Measurements from ENCODE around the gene DNAJC22. TPM values are rescaled to one million over a fixed set of nuclear protein-coding genes. Genes with fewer than 3 reads are reported as not detected.
A peak's percentile ranks its signal among the peaks of the same experiment; 100 is the strongest.

The DNAJC22 gene
- total and polyA plus RNA-seq, 9 of the 15 experiments (the other 6 are each of a cell fraction or from before 2014, with no cell fraction given), result 0.10 to 1.2 (median 0.47) TPM

- TF ChIP-seq ESRRA (IDR thresholded peaks at IDR 0.05; ENCODE audit: borderline replicate concordance, low read depth) (peak; percentile 97; the same call in 1 of the 2 replicates), BCL6 (CRISPR knock-in tag; IDR thresholded peaks at IDR 0.05) (no peak), CTBP1 (IDR thresholded peaks at IDR 0.05; ENCODE audit: borderline replicate concordance) (peak; percentile 39; the same call in 1 of the 2 replicates), PHF20 (IDR thresholded peaks at IDR 0.05; ENCODE audit: partially characterized antibody) (no peak), ZNF324 (CRISPR knock-in tag; IDR thresholded peaks at IDR 0.05) (no peak), ARID4B (CRISPR knock-in tag; IDR thresholded peaks at IDR 0.05) (no peak), HMBOX1 (IDR thresholded peaks at IDR 0.05) (peak; percentile 90), ZNF766 (CRISPR knock-in tag; conservative IDR thresholded peaks at IDR 0.05) (no peak), ATF6 (CRISPR knock-in tag; IDR thresholded peaks at IDR 0.05) (no peak), VEZF1 (CRISPR knock-in tag; IDR thresholded peaks at IDR 0.05) (0 out of 2 replicates have a peak, but pooled peaks have one; percentile 7), C11orf30 (IDR thresholded peaks at IDR 0.05; ENCODE audit: low read depth) (no peak), ZNF121 (CRISPR knock-in tag; conservative IDR thresholded peaks at IDR 0.05) (no peak)
Observed at GRCh38 chr12:49365542-49365941, 18.9 kb downstream of the DNAJC22 start (continued).
